Measurements from ENCODE around the gene ZNF846. TPM values are rescaled to one million over a fixed set of nuclear protein-coding genes. Genes with fewer than 3 reads are reported as not detected.

Gene ZNF846
- total RNA-seq, 2 experiments from 2014 or later = 17.9 to 21.1 TPM

Other genes starting within 250 kb of the ZNF846 start
- gene ZNF426, start 230.1 kb downstream of the ZNF846 start, total RNA-seq = 10 to 100 TPM; 19.1 to 19.8 TPM
- gene ZNF121, start 184.2 kb downstream of the ZNF846 start, total RNA-seq = 10 to 100 TPM; 56.8 to 58.3 TPM
- gene ZNF561, start 147.5 kb downstream of the ZNF846 start, total RNA-seq = 10 to 100 TPM; 34.0 to 39.5 TPM
- 10 to 100 TPM; 25.5 to 27.5 TPM for gene ZNF562, start 93.6 kb downstream of the ZNF846 start, total RNA-seq
- 10 to 100 TPM; 33.9 to 37.0 TPM for gene FBXL12, start 50.3 kb upstream of the ZNF846 start, total RNA-seq
- 100 to 1,000 TPM; 310 to 340 TPM for gene UBL5, start 59.2 kb upstream of the ZNF846 start, total RNA-seq
- gene PIN1, start 66.6 kb upstream of the ZNF846 start, total RNA-seq = 100 to 1,000 TPM in 1 of 2 experiments, 10 to 100 TPM in 1; 95.1 to 101 TPM
- gene OLFM2, start 167.8 kb upstream of the ZNF846 start, total RNA-seq = 10 to 100 TPM; 17.3 to 17.9 TPM
- gene COL5A3, start 241.8 kb upstream of the ZNF846 start, total RNA-seq = under 1 TPM; 0.08 to 0.17 TPM
- gene RDH8, start 244.7 kb upstream of the ZNF846 start, total RNA-seq = not detected

Data from activated naive CD8-positive, alpha-beta T cell treated with anti-CD3 and anti-CD28 coated beads, Interleukin-2, amount 10 ng/mL, durations not matched to agents 7 days and 5 days (primary cell).